DMS53 treated with DMSO at 0.1 percent for 48 hours (cell line): Measurements from ENCODE around the gene SRRD.
"Not testable (repeated sequence)": the region's sequence is repeated elsewhere in the genome, so short reads cannot be mapped to it uniquely, and the experiment has no call there.

Experiments
- DNase-seq: peaks from one replicate; lab custom pipeline; 2025; ENCODE audit not compliant: unreplicated experiment; lab: John Stamatoyannopoulos, UW

The SRRD gene

DNA sequence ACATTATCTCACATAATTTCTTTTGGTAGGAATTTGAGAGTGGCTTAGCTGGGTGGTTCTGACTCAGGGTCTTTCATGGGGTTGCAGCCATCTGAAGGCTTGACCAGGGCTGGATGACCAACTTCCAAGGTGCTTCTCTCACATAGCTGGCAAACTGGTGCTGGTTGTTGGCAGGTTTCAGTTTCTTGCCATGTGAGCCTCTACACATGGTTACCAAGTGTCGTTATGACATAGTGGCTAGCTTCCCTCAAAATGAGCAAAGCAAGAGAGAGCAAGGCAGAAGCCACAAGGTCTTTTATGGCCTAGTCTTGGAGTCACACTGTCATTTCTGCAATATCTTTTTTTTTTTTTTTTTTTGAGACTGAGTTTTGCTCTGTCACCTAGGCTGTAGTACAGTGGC, 32.8 kb downstream of the SRRD start:
- no peak for DNase-seq

GRCh38 chr22:26517429-26517828, 33.8 kb downstream of the SRRD start:
- DNase-seq, result no peak

GRCh38 chr22:26522012-26522411, 38.3 kb downstream of the SRRD start:
- DNase-seq, result no peak

DNA sequence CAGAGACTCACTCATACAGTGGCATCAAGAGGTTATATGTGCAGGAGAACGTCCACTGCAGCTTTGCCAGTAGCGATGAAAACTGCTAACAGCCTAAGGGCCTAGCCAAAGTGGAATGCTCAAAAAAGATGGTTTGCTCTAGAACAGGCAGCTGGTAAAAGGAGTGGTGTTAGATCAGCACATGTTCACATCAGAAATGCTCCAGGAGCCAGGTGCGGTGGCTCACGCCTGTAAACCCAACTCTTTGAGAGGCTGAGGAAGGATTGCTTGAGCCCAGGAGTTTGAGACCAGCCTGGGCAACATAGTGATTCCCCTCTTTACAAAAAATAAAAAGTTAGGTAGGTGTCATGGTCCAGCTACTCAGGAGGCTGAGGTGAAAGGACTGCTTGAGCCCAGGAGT, 38.9 kb downstream of the SRRD start:
- DNase-seq, result no peak

- no peak for DNase-seq
Measured at GRCh38 chr22:26524870-26525269, 41.2 kb downstream of the SRRD start.

- DNase-seq, result no peak
Measured at GRCh38 chr22:26525946-26526564, 42.4 kb downstream of the SRRD start.

GRCh38 chr22:26527167-26527566, 43.5 kb downstream of the SRRD start:
- no peak for DNase-seq

GRCh38 chr22:26527574-26528465, 44.1 kb downstream of the SRRD start:
- DNase-seq, result no peak

DNA sequence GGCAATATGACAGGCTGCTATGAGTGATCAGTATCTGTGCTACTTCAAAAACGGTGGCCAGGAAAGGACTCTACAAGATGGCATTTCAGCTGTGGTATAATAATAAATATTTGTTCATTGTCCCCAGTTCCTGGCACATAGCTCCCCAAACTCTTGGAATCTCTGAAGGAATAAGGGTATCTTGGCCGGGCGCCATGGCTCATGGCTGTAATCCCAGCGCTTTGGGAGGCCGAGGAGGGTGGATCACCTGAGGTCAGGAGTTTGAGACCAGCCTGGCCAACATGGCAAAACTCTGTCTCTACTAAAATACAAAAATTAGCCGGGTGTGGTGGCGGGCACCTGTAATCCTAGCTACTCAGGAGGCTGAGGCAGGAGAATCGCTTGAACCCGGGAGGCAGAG, 44.8 kb downstream of the SRRD start:
- not testable (repeated sequence) for DNase-seq

GRCh38 chr22:26529345-26529744, 45.7 kb downstream of the SRRD start:
- no peak for DNase-seq

GRCh38 chr22:26534171-26534855, 50.6 kb downstream of the SRRD start:
- no peak for DNase-seq

- no peak for DNase-seq
Measured at GRCh38 chr22:26534874-26535602, 51.4 kb downstream of the SRRD start.

- no peak for DNase-seq
Measured at GRCh38 chr22:26535603-26535908, 51.9 kb downstream of the SRRD start.

DNA sequence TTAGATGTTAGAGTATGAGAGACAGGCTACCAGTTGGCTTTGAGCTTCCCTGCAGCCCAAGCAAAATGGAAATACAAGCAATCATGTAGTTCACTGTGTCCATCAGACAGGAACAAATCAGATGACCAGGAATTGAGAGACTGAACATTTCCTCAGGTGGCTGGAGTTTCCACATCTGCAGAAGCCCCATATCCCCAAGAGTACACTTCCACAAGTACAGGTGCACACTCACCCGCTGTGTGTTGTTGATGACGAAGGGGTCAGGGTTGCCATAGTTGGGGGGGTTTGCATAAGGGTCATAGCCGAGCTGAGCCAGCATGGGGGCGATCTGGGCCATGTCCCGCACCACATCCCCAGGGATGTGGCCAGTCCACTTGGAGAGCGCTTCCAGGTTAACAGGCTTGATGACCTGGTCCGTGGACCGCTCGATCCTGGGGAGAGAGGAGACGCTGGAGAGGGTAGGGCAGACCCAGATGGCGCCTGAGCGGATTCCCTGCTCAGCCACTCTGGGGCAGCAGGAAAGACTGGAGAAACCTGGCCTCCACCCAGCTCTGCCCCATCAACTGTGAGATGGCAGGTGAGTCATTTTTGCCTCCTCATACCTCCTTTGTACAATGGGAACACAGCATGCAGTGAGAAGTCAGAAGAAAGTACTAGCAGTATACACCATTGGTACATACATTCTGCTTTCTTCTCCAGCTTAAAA, 52.5 kb downstream of the SRRD start:
- no peak for DNase-seq

GRCh38 chr22:26536762-26537134, 53.1 kb downstream of the SRRD start:
- DNase-seq, result no peak

DNA sequence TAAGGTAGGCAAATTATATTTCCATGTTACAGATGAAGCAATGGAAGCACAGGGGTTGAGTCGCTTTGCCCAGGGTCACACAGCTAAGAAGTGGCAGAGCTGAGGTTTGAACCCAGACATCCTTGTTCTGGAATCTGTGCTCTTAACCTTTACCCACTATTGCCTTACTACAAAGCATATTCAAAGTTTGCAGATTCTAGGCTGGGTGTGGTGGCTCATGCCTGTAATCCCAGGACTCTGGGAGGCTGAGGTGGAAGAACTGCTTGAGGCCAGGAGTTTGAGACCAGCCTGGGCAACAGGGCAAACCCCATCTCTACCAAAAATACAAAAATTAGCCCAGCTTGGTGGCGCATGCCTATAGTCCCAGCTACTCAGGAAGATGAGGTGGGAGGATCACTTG, 56.4 kb downstream of the SRRD start:
- no peak for DNase-seq

- DNase-seq, result no peak
Measured at GRCh38 chr22:26541167-26541819, 57.6 kb downstream of the SRRD start.

DNA sequence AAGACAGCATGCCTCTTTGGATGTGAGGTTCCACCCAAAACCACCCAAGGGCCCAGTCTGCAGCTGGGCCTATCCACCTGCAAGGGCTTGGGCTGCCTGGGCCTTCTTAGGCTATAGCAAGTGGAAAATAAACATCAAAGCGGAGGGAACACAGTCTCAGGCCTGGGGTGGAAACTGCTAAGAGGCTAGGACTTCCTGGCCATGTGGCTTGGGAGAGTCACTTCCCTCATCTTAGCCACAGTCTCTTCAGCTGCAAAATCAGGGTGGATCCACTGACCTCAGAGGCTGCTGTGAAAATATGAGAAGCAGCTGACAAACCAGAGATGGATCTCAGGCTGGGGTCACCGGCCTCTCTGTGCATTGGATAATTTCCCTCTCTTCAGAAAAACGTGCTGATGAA, 59.2 kb downstream of the SRRD start:
- no peak for DNase-seq
